Left lung (tissue), 14 donors: ENCODE results near the gene SLITRK6. TPM values are rescaled to one million over a fixed set of nuclear protein-coding genes. Genes with fewer than 3 reads are reported as not detected.

Experiments used
- ATAC-seq: fragments of 200-7000 bp; cut with Tn5 transposase; one replicate; pipeline ENCODE4 v1.9.1; 2020; ENCODE audit warnings: moderate library complexity
- DNase-seq, 4 donors: peaks; one replicate each; pipeline ENCODE4 v3.0.0-alpha.2; 2013 to 2020
- H3K27ac ChIP-seq, 2 donors: fragments of 200-600 bp; sonication (generic) in 1 of 2; one replicate each; pipeline versions ENCODE4 v1.5.0 to v1.8.0; 2020 to 2021
- H3K27me3 ChIP-seq, 2 donors: fragments of 200-600 bp; sonication (generic) in 1 of 2; one replicate each; pipeline versions ENCODE4 v1.5.0 to v1.8.0; 2020 to 2021
- H3K36me3 ChIP-seq, 2 donors: fragments of 200-600 bp; sonication (generic) in 1 of 2; one replicate each; pipeline versions ENCODE4 v1.5.0 to v1.8.0; 2020 to 2021
- H3K4me1 ChIP-seq, 2 donors: fragments of 200-600 bp; one replicate each; pipeline ENCODE4 v1.8.0; 2021
- H3K4me3 ChIP-seq, 2 donors: fragments of 200-600 bp; sonication (generic) in 1 of 2; one replicate each; pipeline versions ENCODE4 v1.5.0 to v1.8.0; 2020 to 2021; ENCODE audit warnings: mild to moderate bottlenecking in 1 of 2
- H3K9me3 ChIP-seq, 2 donors: fragments of 200-600 bp; sonication (generic) in 1 of 2; one replicate each; pipeline versions ENCODE4 v1.5.0 to v1.8.0; 2020 to 2021
- CTCF ChIP-seq, 2 donors: fragments of 200-600 bp; sonication (generic) in 1 of 2; IDR thresholded peaks; one replicate each; pipeline versions ENCODE4 v1.5.0 to v1.8.0; 2021; ENCODE audit warnings: antibody characterized with exemption in 2 of 2
- intact Hi-C, 2 donors: fragments of 100-400 bp; cut with DNase I; formaldehyde crosslinking; loops; one replicate each; pipeline versions ENCODE4 v1.11.2 to v1.14.2; 2022
- long read RNA-seq, 12 donors: library from polyadenylated mRNA in 2 of 12; unstranded in 2 of 12; transcript quantifications; one replicate each; pipeline ENCODE4 v2.0.0 and lab custom pipeline, GENCODE V29; 2019 to 2026
- polyA plus RNA-seq, 6 donors: library from polyadenylated mRNA; unstranded; fragments of 120-200 nt; gene quantifications; one replicate each; pipeline ENCODE4 v1.2.1, GENCODE V29; 2013; ENCODE audit not compliant: insufficient read length in 6 of 6
- total RNA-seq, 2 donors: library from RNA; stranded (reverse); fragmentation: NEBNext Ultra II Directional; extraction: Animal tissue kit (Norgen Biotek cat#: 25700); gene quantifications; one replicate each; pipeline ENCODE4 v1.2.1, GENCODE V29; 2021
- donor health status: DM: no; HTN: yes; CAD: no.
- donor health status: DM: no; HTN: no; CAD: no.

SLITRK6 gene
- total RNA-seq (1 to 10 TPM; 1.5 to 2.0 TPM), polyA plus RNA-seq (10 to 100 TPM; 27.1 to 48.1 (median 43.5) TPM)
- long read RNA-seq, donor 1, full-length matches to known transcripts = 24 of 24 reads
- long read RNA-seq, donor 1, partial matches to known transcripts = 0 of 24 reads
- long read RNA-seq, donor 1, other reads (novel, unspliced or antisense) = 0 of 24 reads
- long read RNA-seq, donor 2, full-length matches to known transcripts = 18 of 18 reads
- long read RNA-seq, donor 2, partial matches to known transcripts = 0 of 18 reads
- long read RNA-seq, donor 2, other reads (novel, unspliced or antisense) = 0 of 18 reads
- long read RNA-seq, donor 3, full-length matches to known transcripts = 18 of 18 reads
- long read RNA-seq, donor 3, partial matches to known transcripts = 0 of 18 reads
- long read RNA-seq, donor 3, other reads (novel, unspliced or antisense) = 0 of 18 reads
- long read RNA-seq, donor 4 = 0 reads
- long read RNA-seq, donor 5, full-length matches to known transcripts = 14 of 14 reads
- long read RNA-seq, donor 5, partial matches to known transcripts = 0 of 14 reads
- long read RNA-seq, donor 5, other reads (novel, unspliced or antisense) = 0 of 14 reads
- long read RNA-seq, donor 6, full-length matches to known transcripts = 22 of 22 reads
- long read RNA-seq, donor 6, partial matches to known transcripts = 0 of 22 reads
- long read RNA-seq, donor 6, other reads (novel, unspliced or antisense) = 0 of 22 reads
- long read RNA-seq, donor 7, full-length matches to known transcripts = 6 of 6 reads
- long read RNA-seq, donor 7, partial matches to known transcripts = 0 of 6 reads
- long read RNA-seq, donor 7, other reads (novel, unspliced or antisense) = 0 of 6 reads
- long read RNA-seq, donor 8, full-length matches to known transcripts = 8 of 8 reads
- long read RNA-seq, donor 8, partial matches to known transcripts = 0 of 8 reads
- long read RNA-seq, donor 8, other reads (novel, unspliced or antisense) = 0 of 8 reads
- long read RNA-seq, donor 9 = 0 reads
- long read RNA-seq, donor 10 = 0 reads
- long read RNA-seq, donor 11 = 0 reads
- long read RNA-seq, donor 12, full-length matches to known transcripts = 9 of 9 reads
- long read RNA-seq, donor 12, partial matches to known transcripts = 0 of 9 reads
- long read RNA-seq, donor 12, other reads (novel, unspliced or antisense) = 0 of 9 reads

DNA sequence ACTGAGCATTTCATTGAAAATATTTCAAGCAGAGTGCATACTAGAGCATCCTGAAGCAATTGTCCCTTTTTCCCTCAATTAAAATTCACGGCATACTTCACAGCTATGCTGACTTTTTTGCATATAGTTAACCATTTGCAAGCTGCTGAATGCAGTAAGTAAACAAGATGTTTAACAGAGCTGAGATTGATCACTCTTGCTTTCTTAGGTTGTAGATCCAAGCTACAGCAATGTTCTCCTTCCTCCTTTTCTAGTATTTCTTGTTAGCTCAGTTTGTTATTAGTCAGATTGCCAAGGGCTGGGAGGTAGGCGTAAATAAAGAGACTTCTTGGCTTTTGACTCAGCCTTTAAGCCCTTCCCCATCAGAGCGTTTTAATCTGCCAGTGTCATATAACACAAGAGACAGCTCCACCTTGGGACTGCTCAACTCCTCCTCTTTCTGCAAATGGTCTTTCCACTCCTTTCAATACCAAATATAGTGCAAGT, at the start of gene SLITRK6:
SLITRK6 (minus strand) TSS at position 323 of the 486 bp plus-strand sequence. CDS start 2,911 bp downstream, outside the sequence.
- no peak within 1 kb of the TSS for H3K27ac ChIP-seq

GRCh38 chr13:85847012-85847411, 47.8 kb upstream of the SLITRK6 start:
- Histone ChIP-seq H3K27me3 (no peaks in the 10 kb centered on the region), H3K36me3 (no peaks in the 10 kb centered on the region), H3K27ac (no peak overlapping the region), H3K9me3 (peaks cover 0 to 29% of the 10 kb centered on the region in 2 donors), H3K4me3 (no peak overlapping the region), H3K4me1 (no peaks in the 10 kb centered on the region)
- no peak for DNase-seq
- ATAC-seq = no peak
- no peak for TF ChIP-seq CTCF (IDR thresholded peaks at IDR 0.05)
- intact Hi-C loops = no loop called here

More for the DNA sequence above, at the start of gene SLITRK6:
- no peak within 1 kb of the TSS for H3K4me3 ChIP-seq
- no peaks in the 10 kb centered on the region for H3K36me3 ChIP-seq
- intact Hi-C loops = no loop called here
- peak in 2 of 4 donors; percentile 62 to 76 for DNase-seq
- peak; percentile 91 for ATAC-seq
- H3K4me1 ChIP-seq = no peaks in the 10 kb centered on the region
- H3K9me3 ChIP-seq = no peaks in the 10 kb centered on the region
- H3K27me3 ChIP-seq = no peaks in the 10 kb centered on the region
- no peak for TF ChIP-seq CTCF (IDR thresholded peaks at IDR 0.05)

- Histone ChIP-seq H3K27ac (no peak overlapping the region), H3K36me3 (no peaks in the 10 kb centered on the region), H3K4me1 (no peaks in the 10 kb centered on the region), H3K9me3 (peaks cover 0 to 3% of the 10 kb centered on the region in 2 donors), H3K4me3 (no peak overlapping the region), H3K27me3 (no peaks in the 10 kb centered on the region)
- intact Hi-C loops = no loop called here
- ATAC-seq = no peak
- DNase-seq = no peak
- no peak for TF ChIP-seq CTCF (IDR thresholded peaks at IDR 0.05)
These were observed 42.2 kb upstream of the SLITRK6 start for GRCh38 chr13:85841427-85841826.

- intact Hi-C loops = no loop called here
These were observed 34.7 kb upstream of the SLITRK6 start for GRCh38 chr13:85833921-85834320.

More at GRCh38 chr13:85833921-85834320, 34.7 kb upstream of the SLITRK6 start:
- ATAC-seq (no peak), DNase-seq (no peak)
- H3K4me1 ChIP-seq = no peaks in the 10 kb centered on the region
- no peaks in the 10 kb centered on the region for H3K36me3 ChIP-seq
- no peaks in the 10 kb centered on the region for H3K27me3 ChIP-seq
- H3K27ac ChIP-seq = no peak overlapping the region
- no peaks in the 10 kb centered on the region for H3K9me3 ChIP-seq
- no peak for TF ChIP-seq CTCF (IDR thresholded peaks at IDR 0.05)
- no peak overlapping the region for H3K4me3 ChIP-seq
